ENCODE data around the gene SLAMF9. TPM values are rescaled to one million over a fixed set of nuclear protein-coding genes. Genes with fewer than 3 reads are reported as not detected.

Gene SLAMF9
- total and polyA plus RNA-seq, 4 donors, result 0.25 to 0.68 (median 0.64) TPM; not detected in 1

GRCh38 chr1:159977364-159978106 is 23.5 kb upstream of the SLAMF9 start (continued):
- TF ChIP-seq MAX (IDR thresholded peaks at IDR 0.05), result no peak

GRCh38 chr1:159974350-159974965 is 20.4 kb upstream of the SLAMF9 start:
- Histone ChIP-seq H3K4me1 (ENCODE audit: control insufficient read depth in 4 of 4, insufficient read depth in 4 of 4, low read length in 3 of 4) (peaks cover 8 to 20% (median 16%) of the 10 kb centered on the region in 4 donors), H3K27me3 (ENCODE audit: control insufficient read depth in 4 of 4, insufficient read depth in 4 of 4, low read length in 3 of 4) (no peaks in the 10 kb centered on the region), H3K9me3 (ENCODE audit: control insufficient read depth in 4 of 4, low read length in 3 of 4) (no peaks in the 10 kb centered on the region), H3K36me3 (ENCODE audit: control insufficient read depth in 4 of 4, insufficient read depth in 3 of 4, low read depth in 1 of 4, low read length in 3 of 4) (no peaks in the 10 kb centered on the region), H3K27ac (ENCODE audit: low read depth in 1 of 2, low read length in 2 of 2) (no peak overlapping the region), H3K9ac (ENCODE audit: low read depth in 1 of 2, low read length in 2 of 2) (no peak overlapping the region), H3K4me3 (ENCODE audit: low read depth in 1 of 3, low read length in 3 of 3) (no peak overlapping the region)
- 95% methylated on average over 7 of the region's 7 CpGs for WGBS
- no peak for DNase-seq (ENCODE audit: low spot score)
- TF ChIP-seq NR2F2 (IDR thresholded peaks at IDR 0.05) (no peak), SP1 (IDR thresholded peaks at IDR 0.05) (no peak), JUND (IDR thresholded peaks at IDR 0.05) (no peak), EGR1 (IDR thresholded peaks at IDR 0.05; ENCODE audit: low read depth in 2 of 2) (no peak), MAX (IDR thresholded peaks at IDR 0.05) (no peak), YY1 (IDR thresholded peaks at IDR 0.05) (no peak), FOXA2 (IDR thresholded peaks at IDR 0.05) (no peak), GABPA (IDR thresholded peaks at IDR 0.05 in 1 of 2, conservative IDR thresholded peaks at IDR 0.05 in 1 of 2) (no peak), RAD21 (IDR thresholded peaks at IDR 0.05) (no peak), TAF1 (conservative IDR thresholded peaks at IDR 0.05) (no peak), FOXA1 (IDR thresholded peaks at IDR 0.05) (no peak), CTCF (IDR thresholded peaks at IDR 0.05; ENCODE audit: low read depth, low read length, missing input control) (no peak)

- H3K4me1 ChIP-seq (ENCODE audit: control insufficient read depth in 4 of 4, insufficient read depth in 4 of 4, low read length in 3 of 4), result peaks cover 8 to 20% (median 16%) of the 10 kb centered on the region in 4 donors
- no peaks in the 10 kb centered on the region for H3K36me3 ChIP-seq (ENCODE audit: control insufficient read depth in 4 of 4, insufficient read depth in 3 of 4, low read depth in 1 of 4, low read length in 3 of 4)
- no peak overlapping the region for H3K27ac ChIP-seq (ENCODE audit: low read depth in 1 of 2, low read length in 2 of 2)
- no peaks in the 10 kb centered on the region for H3K27me3 ChIP-seq (ENCODE audit: control insufficient read depth in 4 of 4, insufficient read depth in 4 of 4, low read length in 3 of 4)
- WGBS, result 93% methylated on average over 6 of the region's 6 CpGs
- no peak for DNase-seq (ENCODE audit: low spot score)
- H3K9me3 ChIP-seq (ENCODE audit: control insufficient read depth in 4 of 4, low read length in 3 of 4), result no peaks in the 10 kb centered on the region
- H3K4me3 ChIP-seq (ENCODE audit: low read depth in 1 of 3, low read length in 3 of 3), result no peak overlapping the region
- H3K9ac ChIP-seq (ENCODE audit: low read depth in 1 of 2, low read length in 2 of 2), result no peak overlapping the region
- TF ChIP-seq SP1 (IDR thresholded peaks at IDR 0.05), result no peak
- TF ChIP-seq FOXA2 (IDR thresholded peaks at IDR 0.05), result no peak
- TF ChIP-seq EGR1 (IDR thresholded peaks at IDR 0.05; ENCODE audit: low read depth in 2 of 2), result no peak
- no peak for TF ChIP-seq RAD21 (IDR thresholded peaks at IDR 0.05)
- no peak for TF ChIP-seq REST (IDR thresholded peaks at IDR 0.05)
- no peak for TF ChIP-seq JUND (IDR thresholded peaks at IDR 0.05)
- no peak for TF ChIP-seq MAX (IDR thresholded peaks at IDR 0.05)
- TF ChIP-seq TAF1 (conservative IDR thresholded peaks at IDR 0.05), result no peak
- no peak for TF ChIP-seq RXRA (IDR thresholded peaks at IDR 0.05)
- no peak for TF ChIP-seq CTCF (IDR thresholded peaks at IDR 0.05; ENCODE audit: low read depth, low read length, missing input control)
- no peak for TF ChIP-seq ATF3 (IDR thresholded peaks at IDR 0.05)
- no peak for TF ChIP-seq FOXA1 (IDR thresholded peaks at IDR 0.05)
- TF ChIP-seq GABPA (IDR thresholded peaks at IDR 0.05 in 1 of 2, conservative IDR thresholded peaks at IDR 0.05 in 1 of 2), result no peak
- no peak for TF ChIP-seq HNF4G (IDR thresholded peaks at IDR 0.05)
Observed at GRCh38 chr1:159973350-159973940, 19.4 kb upstream of the SLAMF9 start.

Measured in liver (tissue), 9 donors.